HCT116 (cell line): ENCODE data around the gene CDK14. TPM values are rescaled to one million over a fixed set of nuclear protein-coding genes. Genes with fewer than 3 reads are reported as not detected.

Experiments used
- ATAC-seq: fragments of 200-7000 bp; cut with Tn5 transposase; 2 replicates; pipeline ENCODE4 v1.9.1; 2020; ENCODE audit warnings: mild to moderate bottlenecking, moderate library complexity
- BruUV-seq: library from RNA; stranded (reverse); fragments of 400-500 nt; replicated peaks from 2 replicates; lab custom pipeline; 2021; lab: Mats Ljungman, UMichigan
- CTCF ChIA-PET: fragments of 300-600 bp; sonication (Branson Sonifier 250); formaldehyde crosslinking; loops from one replicate; lab custom pipeline; 2021; ENCODE audit warnings: antibody characterized with exemption; lab: Charles Lee
- POLR2A ChIA-PET: fragments of 300-600, 350-600 bp; sonication (Branson Sonifier 250); formaldehyde crosslinking; loops from one replicate; lab custom pipeline; 2021; ENCODE audit warnings: antibody characterized with exemption; lab: Charles Lee
- RAD21 ChIA-PET, 2 experiments: fragments of 300-600 bp; sonication (Branson Sonifier 250); formaldehyde crosslinking; loops; one replicate each; lab custom pipeline; 2023; ENCODE audit warnings: low total read pairs in 2 of 2; ENCODE audit not compliant: uncharacterized antibody in 2 of 2, unreplicated experiment in 2 of 2, low non-redundant PET in 1 of 2; lab: Charles Lee
- DNase-seq: peaks from one replicate; pipeline ENCODE4 v3.0.0-alpha.2; 2010; ENCODE audit warnings: low read depth, low spot score
- H2AFZ ChIP-seq: fragments of 200-600 bp; shearing (Covaris generic), sonication (generic); 2 replicates; pipeline ENCODE4 v1.6.1; 2017; ENCODE audit warnings: low read depth, mixed run types, mixed read lengths, antibody characterized with exemption, low read length; ENCODE audit not compliant: poor library complexity, severe bottlenecking
- H3K27ac ChIP-seq: 2 replicates; pipeline ENCODE4 v1.5.1; 2012; ENCODE audit warnings: low read depth, low read length
- H3K27me3 ChIP-seq: fragments of 200-600 bp; sonication (generic); 2 replicates; pipeline ENCODE4 v1.6.1; 2016; ENCODE audit warnings: mixed run types, low read length, mixed read lengths; ENCODE audit not compliant: insufficient read depth
- H3K36me3 ChIP-seq, 2 experiments: fragments of 200-500 bp in 1 of 2; fragments of 200-600 bp in 1 of 2; sonication (Bioruptor generic) in 1 of 2; sonication (generic) in 1 of 2; 2 replicates each; pipeline versions ENCODE4 v1.5.1 to v1.6.1; 2014 to 2016; ENCODE audit warnings: low read length in 2 of 2, inconsistent platforms in 1 of 2, mixed read lengths in 1 of 2, mixed run types in 1 of 2; ENCODE audit not compliant: insufficient read depth in 2 of 2, control insufficient read depth in 1 of 2
- H3K4me1 ChIP-seq, 2 experiments: fragments of 200-600 bp in 1 of 2; sonication (generic) in 1 of 2; 2 replicates each; pipeline versions ENCODE4 v1.5.1 to v1.6.1; 2012 to 2017; ENCODE audit warnings: low read length in 2 of 2, inconsistent platforms in 1 of 2, mild to moderate bottlenecking in 1 of 2, mixed read lengths in 1 of 2, mixed run types in 1 of 2, moderate library complexity in 1 of 2; ENCODE audit not compliant: insufficient read depth in 2 of 2, control insufficient read depth in 1 of 2
- H3K4me2 ChIP-seq: fragments of 200-600 bp; sonication (generic); 2 replicates; pipeline ENCODE4 v1.6.1; 2017; ENCODE audit warnings: mixed run types, low read length, mixed read lengths
- H3K4me3 ChIP-seq, 2 experiments: fragments of 200-600 bp in 1 of 2; sonication (generic) in 1 of 2; replicated peaks in 1 of 2; 2 replicates each; pipeline ENCODE4 v1.5.1; 2011 to 2016; ENCODE audit warnings: low read length in 2 of 2, control low read depth in 1 of 2, low read depth in 1 of 2, mild to moderate bottlenecking in 1 of 2, mixed read lengths in 1 of 2, mixed run types in 1 of 2
- H3K79me2 ChIP-seq: fragments of 200-600 bp; sonication (generic); 2 replicates; pipeline ENCODE4 v1.6.1; 2017; ENCODE audit warnings: mild to moderate bottlenecking, mixed run types, low read length, moderate library complexity, mixed read lengths; ENCODE audit not compliant: insufficient read depth
- H3K9ac ChIP-seq: fragments of 200-600 bp; sonication (generic); 2 replicates; pipeline ENCODE4 v1.6.1; 2016; ENCODE audit warnings: low read length, mixed read lengths
- H3K9me2 ChIP-seq: fragments of 200-600 bp; sonication (generic), shearing (Covaris generic); 2 replicates; pipeline ENCODE4 v1.6.1; 2017; ENCODE audit warnings: mixed run types, mild to moderate bottlenecking, moderate library complexity; ENCODE audit not compliant: insufficient read depth
- H3K9me3 ChIP-seq, 2 experiments: fragments of 200-500 bp in 1 of 2; fragments of 200-600 bp in 1 of 2; sonication (Bioruptor generic) in 1 of 2; sonication (generic) in 1 of 2; 2 replicates each; pipeline ENCODE4 v1.6.1; 2014 to 2017; ENCODE audit warnings: low read length in 2 of 2, mixed read lengths in 2 of 2, inconsistent platforms in 1 of 2, low read depth in 1 of 2, mild to moderate bottlenecking in 1 of 2, mixed run types in 1 of 2, moderate library complexity in 1 of 2; ENCODE audit not compliant: control insufficient read depth in 1 of 2, insufficient read depth in 1 of 2
- H4K20me1 ChIP-seq: fragments of 200-600 bp; sonication (generic), shearing (Covaris generic); 2 replicates; pipeline ENCODE4 v1.6.1; 2017; ENCODE audit warnings: mixed run types, mild to moderate bottlenecking, moderate library complexity; ENCODE audit not compliant: insufficient read depth
- CBX3 ChIP-seq: IDR thresholded peaks from 2 replicates; pipeline ENCODE4 v1.6.1; 2012; ENCODE audit warnings: low read depth
- CTCF ChIP-seq, 3 experiments: fragments of 200-600 bp in 1 of 3; sonication (generic) in 1 of 3; IDR thresholded peaks in 2 of 3; conservative IDR thresholded peaks in 1 of 3; 2 replicates each; pipeline ENCODE4 v1.5.1; 2012 to 2017; ENCODE audit warnings: low read depth in 2 of 3, low read length in 2 of 3, antibody characterized with exemption in 1 of 3, borderline replicate concordance in 1 of 3, control low read depth in 1 of 3, mild to moderate bottlenecking in 1 of 3, mixed read lengths in 1 of 3, mixed run types in 1 of 3, moderate library complexity in 1 of 3; ENCODE audit not compliant: insufficient read depth in 1 of 3
- EGR1 ChIP-seq: IDR thresholded peaks from 2 replicates; pipeline ENCODE4 v1.6.1; 2012; ENCODE audit warnings: low read depth
- EZH2 ChIP-seq: fragments of 200-600 bp; sonication (generic); IDR thresholded peaks from 2 replicates; pipeline ENCODE4 v1.6.1; 2017; ENCODE audit warnings: antibody characterized with exemption, mixed run types
- EZH2phosphoT487 ChIP-seq: fragments of 200-600 bp; IDR thresholded peaks from 2 replicates; pipeline ENCODE4 v1.6.1; 2018; ENCODE audit warnings: antibody characterized with exemption, borderline replicate concordance
- POLR2AphosphoS5 ChIP-seq: IDR thresholded peaks from 2 replicates; pipeline ENCODE4 v1.6.1; 2011; ENCODE audit warnings: mild to moderate bottlenecking, low read depth, low read length, moderate library complexity
- SIN3A ChIP-seq: IDR thresholded peaks from 2 replicates; pipeline ENCODE4 v1.6.1; 2012; ENCODE audit warnings: low read depth
- SP1 ChIP-seq: IDR thresholded peaks from 2 replicates; pipeline ENCODE4 v1.6.1; 2012; ENCODE audit warnings: low read depth
- YY1 ChIP-seq: IDR thresholded peaks from 2 replicates; pipeline ENCODE4 v1.6.1; 2011; ENCODE audit warnings: low read length, low read depth, moderate library complexity, mild to moderate bottlenecking; ENCODE audit not compliant: insufficient replicate concordance; ENCODE audit errors: extremely low read depth
- ZNF274 ChIP-seq: fragments of 200-500 bp; sonication (Bioruptor generic); IDR thresholded peaks from 2 replicates; pipeline ENCODE4 v1.6.1; 2014; ENCODE audit warnings: mild to moderate bottlenecking, low read depth, low read length, inconsistent platforms
- intact Hi-C: fragments of 100-400 bp; cut with micrococcal nuclease; formaldehyde crosslinking; loops from 2 replicates; pipeline ENCODE4 v1.10.0; 2022
- total RNA-seq: library from RNA; stranded (reverse); gene quantifications from one replicate; pipeline ENCODE4 v1.2.1, GENCODE V29; 2021; ENCODE audit not compliant: unreplicated experiment
- TF ChIP-seq, protein P1 (sequence below): IDR thresholded peaks from 2 replicates; pipeline ENCODE4 v1.6.1; 2011; ENCODE audit warnings: mild to moderate bottlenecking, low read length, moderate library complexity; ENCODE audit not compliant: insufficient replicate concordance; ENCODE audit errors: extremely low read depth
- TF ChIP-seq, protein P2 (sequence below): IDR thresholded peaks from 2 replicates; pipeline ENCODE4 v1.6.1; 2012

Gene CDK14
- total RNA-seq, 1 experiment from 2014 or later, result 10.2 TPM

DNA sequence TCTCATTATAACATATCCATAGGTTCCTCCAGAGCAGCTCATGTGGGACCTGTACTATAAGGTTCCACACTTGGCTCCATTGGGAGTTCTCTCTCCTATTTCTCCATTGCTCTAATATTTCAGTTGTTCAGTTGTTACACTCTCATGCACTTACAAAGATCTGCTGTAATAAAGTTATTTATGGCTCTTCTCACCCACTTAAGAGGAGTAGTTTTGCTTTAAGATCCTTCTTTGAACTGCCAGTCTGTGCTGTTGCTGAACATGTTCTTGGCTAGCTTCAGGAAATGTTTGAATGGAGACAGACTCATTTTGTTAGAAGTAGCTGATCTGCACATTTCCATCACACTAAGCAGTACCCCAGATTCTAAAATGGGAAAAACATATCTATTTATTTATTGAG is 250.1 kb downstream of the CDK14 start:
- Histone ChIP-seq H3K36me3 (no peaks in the 10 kb centered on the region), H3K9ac (no peak overlapping the region), H3K9me2 (no peaks in the 10 kb centered on the region), H3K27me3 (no peaks in the 10 kb centered on the region), H4K20me1 (no peaks in the 10 kb centered on the region), H2AFZ (no peak overlapping the region), H3K79me2 (no peaks in the 10 kb centered on the region), H3K4me3 (no peak overlapping the region), H3K4me1 (no peaks in the 10 kb centered on the region), H3K9me3 (no peaks in the 10 kb centered on the region), H3K4me2 (no peak overlapping the region), H3K27ac (no peak overlapping the region)
- RAD21 ChIA-PET, result no interaction called here
- POLR2A ChIA-PET, result no interaction called here
- no peak for ATAC-seq
- TF ChIP-seq, protein P1, sequence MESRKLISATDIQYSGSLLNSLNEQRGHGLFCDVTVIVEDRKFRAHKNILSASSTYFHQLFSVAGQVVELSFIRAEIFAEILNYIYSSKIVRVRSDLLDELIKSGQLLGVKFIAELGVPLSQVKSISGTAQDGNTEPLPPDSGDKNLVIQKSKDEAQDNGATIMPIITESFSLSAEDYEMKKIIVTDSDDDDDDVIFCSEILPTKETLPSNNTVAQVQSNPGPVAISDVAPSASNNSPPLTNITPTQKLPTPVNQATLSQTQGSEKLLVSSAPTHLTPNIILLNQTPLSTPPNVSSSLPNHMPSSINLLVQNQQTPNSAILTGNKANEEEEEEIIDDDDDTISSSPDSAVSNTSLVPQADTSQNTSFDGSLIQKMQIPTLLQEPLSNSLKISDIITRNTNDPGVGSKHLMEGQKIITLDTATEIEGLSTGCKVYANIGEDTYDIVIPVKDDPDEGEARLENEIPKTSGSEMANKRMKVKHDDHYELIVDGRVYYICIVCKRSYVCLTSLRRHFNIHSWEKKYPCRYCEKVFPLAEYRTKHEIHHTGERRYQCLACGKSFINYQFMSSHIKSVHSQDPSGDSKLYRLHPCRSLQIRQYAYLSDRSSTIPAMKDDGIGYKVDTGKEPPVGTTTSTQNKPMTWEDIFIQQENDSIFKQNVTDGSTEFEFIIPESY, result no peak
- TF ChIP-seq EGR1, result no peak
- CTCF ChIA-PET, result no interaction called here
- BruUV-seq, result no TSS peak
- no peak for DNase-seq
- intact Hi-C loops, result no loop called here

DNA sequence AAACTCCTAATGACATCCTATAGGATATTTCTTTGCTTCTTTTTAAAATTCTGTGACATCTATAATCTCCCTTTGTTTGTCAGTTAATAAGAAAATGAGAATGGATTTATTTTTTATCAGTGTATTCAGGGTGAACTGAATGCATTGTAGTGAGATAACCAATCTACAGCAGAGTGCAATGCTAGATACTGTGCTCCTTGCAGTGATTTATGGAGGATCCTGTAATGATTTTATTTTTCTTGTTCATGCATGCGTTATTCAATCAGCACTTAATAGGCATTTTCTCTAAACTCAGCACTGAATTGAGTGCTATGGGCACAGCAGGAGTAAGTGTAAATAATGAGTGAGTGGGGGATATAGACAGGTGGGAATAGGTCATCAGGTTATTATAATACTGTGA is 253.9 kb downstream of the CDK14 start:
- intact Hi-C loops, result no loop called here
- no peaks in the 10 kb centered on the region for H3K27me3 ChIP-seq
- no peaks in the 10 kb centered on the region for H3K4me1 ChIP-seq
- H4K20me1 ChIP-seq, result no peaks in the 10 kb centered on the region
- POLR2A ChIA-PET, result no interaction called here
- no peak overlapping the region for H3K9ac ChIP-seq
- no peaks in the 10 kb centered on the region for H3K9me3 ChIP-seq
- no peak for DNase-seq
- no peaks in the 10 kb centered on the region for H3K9me2 ChIP-seq
- no peaks in the 10 kb centered on the region for H3K79me2 ChIP-seq
- H3K4me2 ChIP-seq, result no peak overlapping the region
- H3K4me3 ChIP-seq, result no peak overlapping the region
- H2AFZ ChIP-seq, result no peak overlapping the region
- ATAC-seq, result no peak
- TF ChIP-seq YY1 (no peak), CBX3 (no peak), SIN3A (no peak), EZH2 (no peak), EZH2phosphoT487 (no peak), POLR2AphosphoS5 (no peak), CTCF (IDR thresholded peaks at IDR 0.05 in 2 of 3, conservative IDR thresholded peaks at IDR 0.05 in 1 of 3; ENCODE audit: borderline replicate concordance in 1 of 3, insufficient read depth in 1 of 3, low read depth in 2 of 3, low read length in 2 of 3) (no peak), ZNF274 (no peak), SP1 (no peak)
- TF ChIP-seq, protein P1, result no peak
- TF ChIP-seq, protein P2, sequence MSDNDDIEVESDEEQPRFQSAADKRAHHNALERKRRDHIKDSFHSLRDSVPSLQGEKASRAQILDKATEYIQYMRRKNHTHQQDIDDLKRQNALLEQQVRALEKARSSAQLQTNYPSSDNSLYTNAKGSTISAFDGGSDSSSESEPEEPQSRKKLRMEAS, result no peak
- TF ChIP-seq, all 23 proteins: peak for 0
- ChIA-PET CTCF (no interaction called here), RAD21 (no interaction called here)
- H3K36me3 ChIP-seq, result no peaks in the 10 kb centered on the region
- H3K27ac ChIP-seq, result no peak overlapping the region
- BruUV-seq, result no TSS peak
